Memory B cell (primary cell): Measurements from ENCODE around the gene DXO.
A peak's percentile ranks its signal among the peaks of the same experiment; 100 is the strongest.
"Not testable (repeated sequence)": the region's sequence is repeated elsewhere in the genome, so short reads cannot be mapped to it uniquely, and the experiment has no call there.

Source experiments
- ATAC-seq: fragments of 150-1000 bp; cut with Tn5 transposase; 2 replicates; pipeline ENCODE4 v1.10.0; 2021; ENCODE audit warnings: low read depth, mild to moderate bottlenecking, moderate library complexity
- DNase-seq, 2 donors: peaks; one replicate each; pipeline ENCODE4 v3.0.0; 2022; ENCODE audit warnings: low spot score in 2 of 2
- H3K27ac Mint-ChIP-seq: one replicate; pipeline ENCODE4 v1.8.0; 2022; ENCODE audit warnings: mild to moderate bottlenecking, moderate library complexity, mixed read lengths
- H3K27me3 Mint-ChIP-seq: one replicate; pipeline ENCODE4 v1.8.0; 2022; ENCODE audit warnings: mixed read lengths
- H3K36me3 Mint-ChIP-seq: one replicate; pipeline ENCODE4 v1.8.0; 2022; ENCODE audit warnings: mild to moderate bottlenecking, mixed read lengths
- H3K4me1 Mint-ChIP-seq: one replicate; pipeline ENCODE4 v1.8.0; 2022; ENCODE audit warnings: mixed read lengths
- H3K4me3 Mint-ChIP-seq: one replicate; pipeline ENCODE4 v1.8.0; 2022; ENCODE audit warnings: mild to moderate bottlenecking, moderate library complexity, mixed read lengths
- H3K9me3 Mint-ChIP-seq: one replicate; pipeline ENCODE4 v1.8.0; 2022; ENCODE audit warnings: mixed read lengths

The DXO gene

GRCh38 chr6:31971993-31972708 is at the start of gene DXO:
Gene DXO (minus strand): TSS chr6:31972138. CDS start chr6:31971675, 463 bp downstream.
- Mint-ChIP-seq H3K4me3 (peak within 1 kb of the TSS; percentile 98), H3K9me3 (no peaks in the 10 kb centered on the region), H3K36me3 (peaks cover 14% of the 10 kb centered on the region), H3K27ac (peak within 1 kb of the TSS; percentile 100), H3K27me3 (no peaks in the 10 kb centered on the region), H3K4me1 (peaks cover 26% of the 10 kb centered on the region)
- ATAC-seq (peak; percentile 79), DNase-seq (peak; percentile 98)

GRCh38 chr6:32014547-32014946 is 42.6 kb upstream of the DXO start, which contains the start of gene C4B:
Gene C4B (plus strand): TSS chr6:32014795. CDS start chr6:32014846, 51 bp downstream.
- not testable (repeated sequence) for ATAC-seq, H3K4me3 Mint-ChIP-seq

GRCh38 chr6:32013738-32014137 is 41.8 kb upstream of the DXO start:
- not testable (repeated sequence) for ATAC-seq, H3K27ac Mint-ChIP-seq, H3K27me3 Mint-ChIP-seq, H3K9me3 Mint-ChIP-seq, H3K36me3 Mint-ChIP-seq, H3K4me3 Mint-ChIP-seq, H3K4me1 Mint-ChIP-seq, DNase-seq

More at GRCh38 chr6:32014547-32014946, 42.6 kb upstream of the DXO start, which contains the start of gene C4B:
- not testable (repeated sequence) for H3K27me3 Mint-ChIP-seq, H3K4me1 Mint-ChIP-seq, DNase-seq, H3K9me3 Mint-ChIP-seq, H3K36me3 Mint-ChIP-seq, H3K27ac Mint-ChIP-seq

- not testable (repeated sequence) for H3K36me3 Mint-ChIP-seq, ATAC-seq, DNase-seq, H3K4me1 Mint-ChIP-seq, H3K27ac Mint-ChIP-seq, H3K4me3 Mint-ChIP-seq, H3K27me3 Mint-ChIP-seq, H3K9me3 Mint-ChIP-seq
Measured at GRCh38 chr6:32012941-32013617, 41.1 kb upstream of the DXO start.

GRCh38 chr6:32010856-32011530 is 39.1 kb upstream of the DXO start:
- not testable (repeated sequence) for H3K36me3 Mint-ChIP-seq, H3K9me3 Mint-ChIP-seq, H3K4me3 Mint-ChIP-seq, H3K27me3 Mint-ChIP-seq, ATAC-seq, H3K4me1 Mint-ChIP-seq, DNase-seq, H3K27ac Mint-ChIP-seq

- not testable (repeated sequence) for DNase-seq, H3K4me1 Mint-ChIP-seq, H3K4me3 Mint-ChIP-seq, H3K27ac Mint-ChIP-seq, H3K36me3 Mint-ChIP-seq, H3K9me3 Mint-ChIP-seq, ATAC-seq, H3K27me3 Mint-ChIP-seq
Measured at GRCh38 chr6:32009537-32009936, 37.6 kb upstream of the DXO start.

GRCh38 chr6:32008616-32009015 is 36.7 kb upstream of the DXO start:
- H3K4me1 Mint-ChIP-seq, H3K27me3 Mint-ChIP-seq, H3K9me3 Mint-ChIP-seq, H3K27ac Mint-ChIP-seq, H3K4me3 Mint-ChIP-seq, ATAC-seq, DNase-seq, H3K36me3 Mint-ChIP-seq: not testable (repeated sequence)

GRCh38 chr6:32008037-32008436 is 36.1 kb upstream of the DXO start:
- DNase-seq, ATAC-seq, H3K27ac Mint-ChIP-seq, H3K36me3 Mint-ChIP-seq, H3K4me3 Mint-ChIP-seq, H3K4me1 Mint-ChIP-seq, H3K9me3 Mint-ChIP-seq, H3K27me3 Mint-ChIP-seq: not testable (repeated sequence)

- not testable (repeated sequence) for H3K4me3 Mint-ChIP-seq, H3K27ac Mint-ChIP-seq, H3K9me3 Mint-ChIP-seq, ATAC-seq, DNase-seq, H3K4me1 Mint-ChIP-seq, H3K27me3 Mint-ChIP-seq, H3K36me3 Mint-ChIP-seq
Measured at GRCh38 chr6:32007086-32007485, 35.1 kb upstream of the DXO start.

GRCh38 chr6:32005991-32006529 is 34.1 kb upstream of the DXO start:
- ATAC-seq, DNase-seq, H3K4me1 Mint-ChIP-seq: not testable (repeated sequence)

GRCh38 chr6:32005538-32005880 is 33.6 kb upstream of the DXO start:
- DNase-seq, H3K4me1 Mint-ChIP-seq, H3K27me3 Mint-ChIP-seq, ATAC-seq, H3K4me3 Mint-ChIP-seq, H3K27ac Mint-ChIP-seq, H3K9me3 Mint-ChIP-seq, H3K36me3 Mint-ChIP-seq: not testable (repeated sequence)

More at GRCh38 chr6:32005991-32006529, 34.1 kb upstream of the DXO start:
- not testable (repeated sequence) for H3K4me3 Mint-ChIP-seq, H3K9me3 Mint-ChIP-seq, H3K27ac Mint-ChIP-seq, H3K36me3 Mint-ChIP-seq, H3K27me3 Mint-ChIP-seq

GRCh38 chr6:32004864-32005537 is 33.1 kb upstream of the DXO start:
- not testable (repeated sequence) for H3K27ac Mint-ChIP-seq, H3K27me3 Mint-ChIP-seq, H3K9me3 Mint-ChIP-seq, H3K4me1 Mint-ChIP-seq, H3K36me3 Mint-ChIP-seq, H3K4me3 Mint-ChIP-seq
- DNase-seq (peak in 1 of 2 donors; percentile 9), ATAC-seq (peak; percentile 88)

- not testable (repeated sequence) for H3K4me1 Mint-ChIP-seq, H3K27ac Mint-ChIP-seq, H3K9me3 Mint-ChIP-seq, H3K36me3 Mint-ChIP-seq, DNase-seq, H3K4me3 Mint-ChIP-seq, H3K27me3 Mint-ChIP-seq, ATAC-seq
Measured at GRCh38 chr6:32004393-32004792, 32.5 kb upstream of the DXO start.

- ATAC-seq, H3K9me3 Mint-ChIP-seq, H3K4me1 Mint-ChIP-seq, H3K27me3 Mint-ChIP-seq, H3K36me3 Mint-ChIP-seq, H3K27ac Mint-ChIP-seq, H3K4me3 Mint-ChIP-seq, DNase-seq: not testable (repeated sequence)
Measured at GRCh38 chr6:32003301-32003700, 31.4 kb upstream of the DXO start.
